Measurements from ENCODE around the gene NAP1L5.

NAP1L5 gene

GRCh38 chr4:88718098-88718497, 20.5 kb upstream of the NAP1L5 start:
- TF ChIP-seq RARB (CRISPR knock-in tag; IDR thresholded peaks at IDR 0.05), result no peak
- TF ChIP-seq CREB5 (CRISPR knock-in tag; IDR thresholded peaks at IDR 0.05; ENCODE audit: low read depth), result no peak
- TF ChIP-seq GLIS3 (CRISPR knock-in tag; IDR thresholded peaks at IDR 0.05), result no peak
- no peak for TF ChIP-seq BACH2 (CRISPR knock-in tag; IDR thresholded peaks at IDR 0.05; ENCODE audit: borderline replicate concordance)
- TF ChIP-seq ZNF8 (CRISPR knock-in tag; IDR thresholded peaks at IDR 0.05), result no peak
- TF ChIP-seq PATZ1 (CRISPR knock-in tag; IDR thresholded peaks at IDR 0.05; ENCODE audit: borderline replicate concordance), result no peak
- TF ChIP-seq SNAI2 (CRISPR knock-in tag; IDR thresholded peaks at IDR 0.05), result no peak
- no peak for ATAC-seq

- ATAC-seq, result no peak
- TF ChIP-seq ARNTL (CRISPR knock-in tag; IDR thresholded peaks at IDR 0.05; ENCODE audit: borderline replicate concordance, low read depth) (no peak), TCF4 (CRISPR knock-in tag; IDR thresholded peaks at IDR 0.05; ENCODE audit: borderline replicate concordance) (no peak), ZNF70 (CRISPR knock-in tag; IDR thresholded peaks at IDR 0.05) (no peak), GLIS3 (CRISPR knock-in tag; IDR thresholded peaks at IDR 0.05) (no peak), POU6F1 (CRISPR knock-in tag; IDR thresholded peaks at IDR 0.05; ENCODE audit: borderline replicate concordance, low read depth) (no peak), CREB5 (CRISPR knock-in tag; IDR thresholded peaks at IDR 0.05; ENCODE audit: low read depth) (no peak), CSRNP3 (CRISPR knock-in tag; IDR thresholded peaks at IDR 0.05) (no peak), SNAI2 (CRISPR knock-in tag; IDR thresholded peaks at IDR 0.05) (no peak), ISL1 (CRISPR knock-in tag; IDR thresholded peaks at IDR 0.05) (no peak), ZFP3 (CRISPR knock-in tag; IDR thresholded peaks at IDR 0.05) (no peak), CSDC2 (CRISPR knock-in tag; IDR thresholded peaks at IDR 0.05) (no peak), RARB (CRISPR knock-in tag; IDR thresholded peaks at IDR 0.05) (no peak), PPARA (CRISPR knock-in tag; IDR thresholded peaks at IDR 0.05; ENCODE audit: borderline replicate concordance) (no peak), ZNF8 (CRISPR knock-in tag; IDR thresholded peaks at IDR 0.05) (no peak), OSR1 (CRISPR knock-in tag; IDR thresholded peaks at IDR 0.05) (no peak), BACH2 (CRISPR knock-in tag; IDR thresholded peaks at IDR 0.05; ENCODE audit: borderline replicate concordance) (no peak), ESRRG (CRISPR knock-in tag; IDR thresholded peaks at IDR 0.05) (no peak), TOX (CRISPR knock-in tag; IDR thresholded peaks at IDR 0.05; ENCODE audit: borderline replicate concordance) (no peak), ZC3H10 (CRISPR knock-in tag; IDR thresholded peaks at IDR 0.05) (no peak), PATZ1 (CRISPR knock-in tag; IDR thresholded peaks at IDR 0.05; ENCODE audit: borderline replicate concordance) (no peak)
These were observed 16.2 kb upstream of the NAP1L5 start for GRCh38 chr4:88713782-88714181.

- ATAC-seq, result no peak
- TF ChIP-seq ZFP3 (CRISPR knock-in tag; IDR thresholded peaks at IDR 0.05) (no peak), CSRNP3 (CRISPR knock-in tag; IDR thresholded peaks at IDR 0.05) (no peak), ARNTL (CRISPR knock-in tag; IDR thresholded peaks at IDR 0.05; ENCODE audit: borderline replicate concordance, low read depth) (no peak), TOX (CRISPR knock-in tag; IDR thresholded peaks at IDR 0.05; ENCODE audit: borderline replicate concordance) (no peak), ZNF70 (CRISPR knock-in tag; IDR thresholded peaks at IDR 0.05) (no peak), OSR1 (CRISPR knock-in tag; IDR thresholded peaks at IDR 0.05) (no peak), RARB (CRISPR knock-in tag; IDR thresholded peaks at IDR 0.05) (no peak), CREB5 (CRISPR knock-in tag; IDR thresholded peaks at IDR 0.05; ENCODE audit: low read depth) (no peak), TCF4 (CRISPR knock-in tag; IDR thresholded peaks at IDR 0.05; ENCODE audit: borderline replicate concordance) (no peak), GLIS3 (CRISPR knock-in tag; IDR thresholded peaks at IDR 0.05) (no peak), CSDC2 (CRISPR knock-in tag; IDR thresholded peaks at IDR 0.05) (no peak)
These were observed 12.4 kb upstream of the NAP1L5 start for GRCh38 chr4:88709989-88710388.
